GM12872 (cell line): ENCODE results near the gene HS6ST1.

Experiments used
- TF ChIP-seq, protein P1 (sequence below): IDR thresholded peaks from 3 replicates; pipeline ENCODE4 v1.5.1; 2011; ENCODE audit warnings: low read depth, mild to moderate bottlenecking, low read length, moderate library complexity; ENCODE audit not compliant: insufficient read depth

Gene HS6ST1, protein sequence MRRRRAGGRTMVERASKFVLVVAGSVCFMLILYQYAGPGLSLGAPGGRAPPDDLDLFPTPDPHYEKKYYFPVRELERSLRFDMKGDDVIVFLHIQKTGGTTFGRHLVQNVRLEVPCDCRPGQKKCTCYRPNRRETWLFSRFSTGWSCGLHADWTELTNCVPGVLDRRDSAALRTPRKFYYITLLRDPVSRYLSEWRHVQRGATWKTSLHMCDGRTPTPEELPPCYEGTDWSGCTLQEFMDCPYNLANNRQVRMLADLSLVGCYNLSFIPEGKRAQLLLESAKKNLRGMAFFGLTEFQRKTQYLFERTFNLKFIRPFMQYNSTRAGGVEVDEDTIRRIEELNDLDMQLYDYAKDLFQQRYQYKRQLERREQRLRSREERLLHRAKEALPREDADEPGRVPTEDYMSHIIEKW

DNA sequence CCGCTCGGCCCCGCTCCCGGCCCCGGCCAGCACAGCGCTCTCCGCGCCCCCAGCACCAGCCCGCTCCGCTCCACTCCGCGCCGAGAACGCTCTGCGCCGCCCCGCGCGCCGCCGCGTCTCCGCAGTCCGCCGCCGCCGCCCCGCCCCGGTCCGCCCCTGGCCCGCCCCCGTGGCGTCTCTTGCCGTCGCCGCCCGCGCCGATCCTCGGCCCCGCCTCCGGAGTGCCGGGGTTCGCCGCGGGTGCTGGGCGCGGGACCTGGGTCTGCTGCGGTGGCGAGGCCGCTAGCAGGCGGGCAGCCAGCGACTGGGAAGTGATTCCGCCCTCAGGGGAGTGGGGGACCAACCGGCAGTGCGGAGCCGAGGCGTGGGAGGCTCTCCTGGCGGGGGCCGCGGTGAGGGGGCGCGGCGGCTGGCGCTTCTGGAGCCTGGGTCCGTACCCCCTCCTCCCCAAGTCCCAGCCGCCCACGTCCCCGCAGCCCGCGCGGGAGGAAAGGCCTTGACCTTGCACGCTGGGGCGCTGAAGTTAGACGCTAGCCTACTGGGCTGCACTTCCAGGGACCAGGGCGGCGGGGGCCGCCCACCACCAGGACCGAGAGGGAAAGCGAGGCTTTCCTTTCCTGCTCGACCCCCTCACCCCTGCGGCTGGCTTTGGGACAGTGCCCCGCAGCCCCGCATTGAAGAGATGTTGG is at the start of gene HS6ST1:
Gene HS6ST1, minus strand, starts transcription at position 93 of the 689 bp plus-strand sequence. CDS start 305 bp downstream, outside the sequence.
- TF ChIP-seq, protein P1, sequence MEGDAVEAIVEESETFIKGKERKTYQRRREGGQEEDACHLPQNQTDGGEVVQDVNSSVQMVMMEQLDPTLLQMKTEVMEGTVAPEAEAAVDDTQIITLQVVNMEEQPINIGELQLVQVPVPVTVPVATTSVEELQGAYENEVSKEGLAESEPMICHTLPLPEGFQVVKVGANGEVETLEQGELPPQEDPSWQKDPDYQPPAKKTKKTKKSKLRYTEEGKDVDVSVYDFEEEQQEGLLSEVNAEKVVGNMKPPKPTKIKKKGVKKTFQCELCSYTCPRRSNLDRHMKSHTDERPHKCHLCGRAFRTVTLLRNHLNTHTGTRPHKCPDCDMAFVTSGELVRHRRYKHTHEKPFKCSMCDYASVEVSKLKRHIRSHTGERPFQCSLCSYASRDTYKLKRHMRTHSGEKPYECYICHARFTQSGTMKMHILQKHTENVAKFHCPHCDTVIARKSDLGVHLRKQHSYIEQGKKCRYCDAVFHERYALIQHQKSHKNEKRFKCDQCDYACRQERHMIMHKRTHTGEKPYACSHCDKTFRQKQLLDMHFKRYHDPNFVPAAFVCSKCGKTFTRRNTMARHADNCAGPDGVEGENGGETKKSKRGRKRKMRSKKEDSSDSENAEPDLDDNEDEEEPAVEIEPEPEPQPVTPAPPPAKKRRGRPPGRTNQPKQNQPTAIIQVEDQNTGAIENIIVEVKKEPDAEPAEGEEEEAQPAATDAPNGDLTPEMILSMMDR, result no peak

DNA sequence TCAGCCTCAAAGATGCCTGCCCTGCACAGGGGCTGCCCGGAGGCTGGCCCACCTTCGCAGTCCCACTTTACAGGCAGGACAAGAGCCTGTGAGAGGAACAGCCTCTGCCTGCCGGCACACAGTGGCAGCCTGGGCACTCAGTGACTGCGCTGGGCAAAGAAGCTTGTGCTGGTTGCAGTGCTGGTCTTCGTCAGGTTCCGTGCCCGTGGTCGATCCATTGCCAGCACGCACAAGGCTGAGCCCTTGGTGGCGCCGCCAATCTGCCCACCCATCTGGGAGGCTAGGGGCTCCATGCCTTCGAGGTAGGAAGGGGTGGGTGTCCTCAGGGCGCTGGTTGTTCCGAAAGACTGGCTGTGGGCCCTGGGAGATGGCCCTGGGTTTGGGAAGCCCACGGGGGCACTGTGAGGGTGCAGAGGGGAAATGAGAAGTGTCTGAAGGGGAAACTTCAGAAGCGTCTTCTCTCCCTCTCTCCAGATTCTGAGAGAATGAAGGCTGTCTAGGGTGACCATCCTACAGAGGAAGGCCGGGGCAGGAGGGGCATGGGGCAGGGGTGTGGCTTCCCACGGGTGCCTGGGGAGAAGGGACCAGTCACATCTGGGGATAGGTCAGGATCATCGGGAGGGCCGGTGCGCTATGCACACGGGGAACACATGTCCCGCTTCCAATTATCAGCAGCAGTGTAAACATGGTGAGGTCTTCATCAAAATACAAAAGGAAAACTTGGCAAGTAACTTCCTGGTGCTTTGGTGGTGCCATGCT is 49.1 kb upstream of the HS6ST1 start:
- TF ChIP-seq, protein P1, result no peak

DNA sequence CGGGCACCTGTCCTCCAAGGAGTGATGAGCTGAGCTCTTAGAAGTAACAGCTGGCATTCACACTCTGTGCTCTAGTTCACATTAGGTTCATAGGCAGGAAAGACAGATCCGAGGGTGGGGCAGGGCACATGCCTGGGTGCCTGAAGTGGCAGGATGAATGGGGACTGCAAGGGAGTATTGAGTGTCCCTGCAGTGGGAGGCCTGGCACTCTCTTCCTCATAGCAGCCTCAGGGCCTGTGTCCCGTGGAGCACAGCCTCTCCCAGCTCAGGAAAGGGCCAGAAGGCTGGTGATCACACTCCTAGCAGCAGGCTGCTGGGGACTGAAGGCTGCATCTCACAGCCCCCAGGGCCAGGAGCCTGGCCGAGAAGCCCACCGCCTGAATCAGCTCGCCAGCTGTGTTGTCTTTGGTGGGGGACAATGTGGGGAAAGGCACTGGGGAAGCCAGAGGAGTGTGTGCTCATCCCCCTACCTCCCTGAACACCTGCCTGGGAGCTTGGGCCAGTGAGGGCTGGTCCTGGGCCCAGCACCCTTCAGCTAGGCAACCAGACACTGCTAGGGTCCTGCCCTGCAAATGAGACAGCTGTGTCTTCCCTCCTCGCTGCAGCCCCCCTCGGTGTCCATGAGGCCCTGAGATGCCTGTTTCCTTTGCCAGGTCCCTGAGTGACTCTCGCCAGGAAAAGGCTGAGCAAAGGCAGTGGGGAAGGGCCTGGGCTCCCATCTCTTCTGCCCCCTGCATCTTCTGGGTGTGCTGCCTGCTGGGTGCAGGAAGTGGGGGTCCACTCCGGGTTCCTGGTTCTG is 48.2 kb upstream of the HS6ST1 start:
- TF ChIP-seq, protein P1, result no peak

DNA sequence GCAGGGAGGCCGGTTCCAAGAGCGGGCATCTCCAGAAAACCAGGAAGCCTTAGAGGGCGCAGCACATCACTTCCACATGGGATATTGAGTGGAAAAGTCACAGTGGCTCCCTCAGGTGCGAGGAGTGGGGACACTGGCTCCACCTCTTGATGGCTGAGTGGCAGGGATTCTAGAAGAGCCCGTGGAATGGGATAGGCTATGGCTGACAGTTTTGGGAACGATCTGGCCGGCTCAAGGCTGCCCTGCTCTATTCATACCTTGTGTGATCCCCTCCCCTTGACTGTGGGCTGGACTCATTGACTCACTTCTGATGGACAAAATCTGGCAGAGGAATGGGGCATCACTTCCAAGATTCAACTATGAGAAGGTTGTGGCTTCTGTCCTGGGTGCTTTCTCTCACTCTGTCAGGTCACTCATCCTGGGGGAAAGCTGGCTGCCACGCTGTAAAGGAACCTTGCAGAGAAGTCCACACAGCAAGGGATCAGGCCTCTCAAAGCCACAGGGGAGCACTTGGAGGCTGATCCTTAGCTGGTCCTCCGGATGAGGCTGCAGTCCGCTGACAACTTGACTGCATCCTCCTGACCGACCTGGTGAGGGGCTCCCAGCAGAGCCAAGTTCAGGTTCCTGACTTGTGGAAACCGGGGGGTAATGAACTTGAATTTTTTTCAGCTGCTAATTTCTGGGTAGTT is 46.7 kb upstream of the HS6ST1 start:
- TF ChIP-seq, protein P1, result no peak

DNA sequence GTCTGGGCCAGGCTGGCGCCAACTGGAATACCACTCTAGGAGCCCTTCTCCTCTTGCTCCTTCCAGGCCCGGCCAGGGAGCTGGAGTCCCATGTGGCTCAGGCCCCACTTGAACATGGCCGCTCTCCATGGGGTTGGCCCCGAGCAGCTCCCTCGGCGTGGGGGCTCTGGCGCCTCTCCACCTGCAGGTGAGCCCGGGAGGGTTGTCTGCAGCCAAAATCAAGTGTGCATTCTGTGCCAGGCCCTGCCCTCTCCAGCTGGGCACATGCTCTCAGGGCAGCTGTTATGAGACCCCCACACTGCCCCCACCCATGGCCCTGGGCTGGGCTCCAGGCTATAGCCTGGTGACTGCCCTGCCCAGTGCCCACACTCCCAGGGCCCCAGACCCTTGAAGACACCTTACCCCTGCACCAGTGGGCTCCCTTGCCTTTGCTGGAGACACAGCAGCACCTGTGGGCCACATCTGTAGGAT is 45.8 kb upstream of the HS6ST1 start:
- TF ChIP-seq, protein P1, result no peak

DNA sequence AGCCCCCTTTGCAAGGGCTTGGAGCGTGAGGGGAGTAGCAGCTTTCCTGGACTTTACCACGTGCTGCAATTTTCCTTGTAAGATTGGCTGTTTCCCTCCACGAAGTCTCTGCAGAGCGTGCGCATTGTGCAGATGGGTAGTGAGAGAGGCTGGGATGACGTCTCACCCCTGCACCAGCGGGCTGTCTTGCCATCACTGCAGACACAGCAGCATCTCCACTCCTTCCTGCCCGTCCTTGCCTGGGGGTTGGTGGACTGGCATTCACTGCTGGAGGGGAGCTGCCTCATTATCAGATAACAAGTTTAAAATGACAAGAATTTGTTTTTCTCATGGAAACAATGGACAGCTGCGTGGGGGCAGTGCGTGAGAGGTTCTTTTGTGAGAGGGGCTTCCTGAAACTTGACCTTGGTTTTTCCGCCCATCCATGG is 45.3 kb upstream of the HS6ST1 start:
- TF ChIP-seq, protein P1, result no peak
